Activated CD4-positive, alpha-beta T cell treated with anti-CD3 and anti-CD28 coated beads, Interleukin-2, amount 10 ng/mL, durations not matched to agents 7 days and 5 days (primary cell): ENCODE results near the gene POLR2M. TPM values are rescaled to one million over a fixed set of nuclear protein-coding genes. Genes with fewer than 3 reads are reported as not detected.
A peak's percentile ranks its signal among the peaks of the same experiment; 100 is the strongest.

Experiments
- CTCF ChIA-PET: fragments of 350-600 bp; sonication (Branson Sonifier 250); formaldehyde crosslinking; loops from one replicate; lab custom pipeline; 2021; ENCODE audit warnings: antibody characterized with exemption; lab: Charles Lee
- POLR2A ChIA-PET: fragments of 350-600 bp; sonication (Branson Sonifier 250); formaldehyde crosslinking; loops from one replicate; lab custom pipeline; 2021; ENCODE audit warnings: antibody characterized with exemption; lab: Charles Lee
- DNase-seq: peaks from one replicate; pipeline ENCODE4 v3.0.0-alpha.2; 2020
- H3K27ac Mint-ChIP-seq: one replicate; pipeline ENCODE4 v1.8.0; 2021; ENCODE audit warnings: mild to moderate bottlenecking, moderate library complexity, mixed read lengths
- H3K27me3 Mint-ChIP-seq: one replicate; pipeline ENCODE4 v1.8.0; 2021; ENCODE audit warnings: mixed read lengths
- H3K36me3 Mint-ChIP-seq: one replicate; pipeline ENCODE4 v1.8.0; 2021; ENCODE audit warnings: low read depth, mixed read lengths
- H3K4me1 Mint-ChIP-seq: one replicate; pipeline ENCODE4 v1.8.0; 2021; ENCODE audit warnings: mixed read lengths
- H3K4me3 Mint-ChIP-seq: one replicate; pipeline ENCODE4 v1.8.0; 2021; ENCODE audit warnings: mild to moderate bottlenecking, moderate library complexity, mixed read lengths
- H3K9me3 Mint-ChIP-seq: one replicate; pipeline ENCODE4 v1.8.0; 2021; ENCODE audit warnings: mixed read lengths
- total RNA-seq, 2 experiments: library from RNA; stranded (reverse); gene quantifications; one replicate each; pipeline ENCODE4 v1.2.3, GENCODE V29; 2021

Gene POLR2M
- total RNA-seq, 2 experiments from 2014 or later: 61.6 to 63.8 TPM

DNA sequence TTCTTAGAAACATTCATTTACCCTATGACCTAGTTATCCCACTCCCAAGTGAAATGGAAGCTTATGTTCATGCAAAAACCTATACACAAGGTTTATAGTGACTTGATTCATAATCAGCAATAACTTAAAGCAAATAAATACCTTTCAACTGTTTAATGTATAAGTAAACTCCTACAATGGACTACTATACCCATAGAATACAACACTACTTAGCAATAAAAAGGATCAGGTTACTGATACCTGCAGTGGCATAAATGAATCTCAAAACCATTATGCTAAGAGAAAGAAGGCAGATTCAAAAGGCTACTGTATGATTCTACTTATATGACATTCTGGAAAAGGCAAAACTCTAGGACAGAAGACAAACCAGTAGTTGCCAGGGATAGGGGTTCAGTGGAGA, 8.3 kb upstream of the POLR2M start:
- Mint-ChIP-seq H3K9me3 (no peaks in the 10 kb centered on the region), H3K4me1 (peaks cover 11% of the 10 kb centered on the region), H3K4me3 (no peak overlapping the region), H3K27me3 (peaks cover 24% of the 10 kb centered on the region), H3K27ac (no peak overlapping the region), H3K36me3 (no peaks in the 10 kb centered on the region)
- POLR2A ChIA-PET: no interaction called here
- no peak for DNase-seq
- CTCF ChIA-PET: no interaction called here

DNA sequence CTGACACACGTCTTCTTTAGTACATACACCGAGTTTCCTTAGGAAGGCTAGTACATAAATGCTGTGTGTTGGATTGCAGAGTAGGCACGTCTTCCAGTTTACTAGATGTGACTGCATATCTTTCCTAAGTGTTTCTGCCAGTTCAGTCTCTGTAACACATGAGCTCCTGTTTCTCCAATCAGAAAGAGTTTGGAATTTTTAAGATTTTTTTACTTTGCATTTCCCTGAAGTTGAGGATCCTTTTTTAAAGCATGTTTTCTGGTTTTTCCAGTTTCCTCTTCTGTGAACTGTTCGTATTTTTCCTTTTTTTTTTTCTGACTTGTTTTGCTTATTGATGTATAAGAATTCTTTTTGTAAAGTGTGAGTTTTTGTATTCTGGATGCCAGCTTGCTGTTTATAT, 7.5 kb upstream of the POLR2M start:
- no peak overlapping the region for H3K27ac Mint-ChIP-seq
- H3K4me1 Mint-ChIP-seq: peaks cover 19% of the 10 kb centered on the region
- H3K27me3 Mint-ChIP-seq: peaks cover 24% of the 10 kb centered on the region
- ChIA-PET POLR2A (no interaction called here), CTCF (interaction anchor here (0.6 kb wide), 1 partner anchor 52 kb away, joined by 6 read pairs; no protein-coding TSS in a partner anchor)
- H3K4me3 Mint-ChIP-seq: no peak overlapping the region
- H3K36me3 Mint-ChIP-seq: no peaks in the 10 kb centered on the region
- DNase-seq: no peak
- H3K9me3 Mint-ChIP-seq: no peaks in the 10 kb centered on the region

DNA sequence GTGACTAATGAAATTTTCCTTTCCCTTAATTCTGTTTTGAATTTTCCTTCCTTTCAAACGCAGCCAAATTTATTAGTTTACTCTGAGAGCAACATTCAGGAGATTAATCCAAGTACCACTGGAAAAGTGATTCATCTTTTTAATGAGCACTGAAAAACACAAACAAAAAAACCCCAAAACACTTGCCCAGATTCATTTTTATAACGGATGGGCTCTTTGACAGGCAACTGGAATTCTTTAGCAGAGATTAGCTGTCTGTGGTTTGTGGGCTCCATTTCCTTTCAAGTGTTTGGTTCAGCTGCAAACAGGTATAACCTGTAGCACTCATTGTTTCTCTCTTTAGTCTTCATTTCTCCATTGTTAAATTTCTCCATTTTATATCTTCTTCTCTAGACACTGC, 3.1 kb upstream of the POLR2M start:
- Mint-ChIP-seq H3K4me3 (no peak overlapping the region), H3K27me3 (peaks cover 15% of the 10 kb centered on the region), H3K9me3 (no peaks in the 10 kb centered on the region), H3K36me3 (peaks cover 14% of the 10 kb centered on the region), H3K27ac (peak overlapping the region; percentile 50), H3K4me1 (peaks cover 51% of the 10 kb centered on the region)
- POLR2A ChIA-PET: no interaction called here
- peak; percentile 56 for DNase-seq
- CTCF ChIA-PET: no interaction called here

DNA sequence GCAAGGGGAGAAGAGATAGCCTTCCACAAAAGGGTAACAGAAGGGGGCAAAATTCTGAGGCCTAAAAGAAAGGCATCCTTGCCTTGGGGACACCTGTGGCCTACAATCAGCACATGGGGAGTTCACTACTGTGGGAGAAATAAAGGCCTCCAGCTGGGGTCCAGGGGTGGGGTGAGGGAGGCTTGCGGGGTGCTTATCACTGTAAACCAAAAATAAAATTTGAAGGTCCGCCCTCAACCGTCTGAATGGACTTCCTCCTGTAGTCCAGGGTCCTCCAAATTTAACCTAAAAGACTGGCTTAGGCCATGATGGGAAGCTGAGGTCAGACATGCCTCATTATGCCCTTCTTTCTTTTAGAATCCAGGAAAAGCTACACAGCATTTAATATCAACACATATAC, 2.1 kb upstream of the POLR2M start:
- Mint-ChIP-seq H3K36me3 (peaks cover 23% of the 10 kb centered on the region), H3K27me3 (peaks cover 8% of the 10 kb centered on the region), H3K4me1 (peaks cover 61% of the 10 kb centered on the region), H3K9me3 (no peaks in the 10 kb centered on the region), H3K27ac (peak overlapping the region; percentile 58), H3K4me3 (no peak overlapping the region)
- CTCF ChIA-PET: no interaction called here
- POLR2A ChIA-PET: no interaction called here
- no peak for DNase-seq

DNA sequence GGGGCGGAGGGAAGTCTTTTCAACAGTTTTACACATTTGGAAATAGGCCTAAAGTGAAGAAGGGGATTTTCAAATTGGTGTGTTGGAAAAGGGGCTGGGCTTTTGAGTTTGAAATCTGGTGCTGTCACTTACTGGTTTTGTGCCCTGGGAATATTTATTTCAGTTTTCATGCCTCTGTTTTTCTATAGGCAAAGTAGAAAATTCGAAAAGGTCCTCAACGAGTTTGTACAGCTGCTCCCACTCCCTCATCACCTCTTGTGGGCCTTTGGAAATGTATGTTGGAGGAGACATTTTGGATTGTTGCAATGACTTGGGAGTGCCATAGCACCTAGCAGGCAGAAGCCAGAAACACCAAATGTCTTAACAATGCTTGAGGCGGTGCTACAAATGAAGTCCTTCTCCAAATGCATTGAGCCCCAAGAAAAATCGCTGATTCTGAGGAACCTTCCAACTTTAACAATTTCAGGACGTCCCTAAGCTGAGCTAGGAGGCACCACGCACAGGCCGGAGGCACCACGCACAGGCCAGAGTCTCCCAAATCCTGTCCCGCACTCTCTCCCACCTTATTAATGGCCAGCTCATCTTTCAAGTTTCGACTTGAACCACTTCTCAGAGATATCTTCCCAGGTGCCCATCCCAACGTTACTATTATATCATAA, 639 bp upstream of the POLR2M start:
- Mint-ChIP-seq H3K9me3 (no peaks in the 10 kb centered on the region), H3K36me3 (peaks cover 36% of the 10 kb centered on the region), H3K27ac (peak overlapping the region; percentile 94), H3K4me1 (peaks cover 74% of the 10 kb centered on the region), H3K4me3 (peak overlapping the region; percentile 93), H3K27me3 (peaks cover 3% of the 10 kb centered on the region)
- CTCF ChIA-PET: interaction anchor here (0.9 to 2.0 kb wide), 3 partner anchors 13 to 27 kb away, joined by 3 to 6 read pairs (median 5); no protein-coding TSS in a partner anchor
- DNase-seq: no peak
- POLR2A ChIA-PET: interaction anchor here (0.6 kb wide), 1 partner anchor 28 kb away, joined by 3 read pairs; no protein-coding TSS in a partner anchor

DNA sequence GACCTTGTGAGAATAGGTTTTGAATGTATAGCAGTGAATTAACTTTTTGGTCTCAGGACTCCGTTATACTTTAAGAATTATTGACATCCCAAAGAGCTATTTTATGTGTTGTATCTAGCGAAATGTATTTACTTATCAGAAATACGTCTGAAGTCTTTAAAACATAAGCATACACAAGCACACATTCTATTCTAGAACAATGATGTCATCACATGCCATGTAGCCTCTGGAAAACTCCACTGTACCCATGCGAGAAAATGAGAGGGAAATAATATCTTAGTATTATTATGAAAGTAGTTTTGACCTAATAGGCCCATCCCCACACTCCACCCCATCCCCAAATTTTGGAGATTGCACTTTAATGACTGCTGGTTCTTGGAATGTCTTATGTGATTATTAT, 1.5 kb downstream of the POLR2M start:
- ChIA-PET CTCF (interaction anchor here (2.0 kb wide), 1 partner anchor 25 kb away, joined by 6 read pairs; no protein-coding TSS in a partner anchor), POLR2A (no interaction called here)
- Mint-ChIP-seq H3K27ac (peak overlapping the region; percentile 94), H3K4me3 (peak overlapping the region; percentile 93), H3K4me1 (peaks cover 74% of the 10 kb centered on the region), H3K9me3 (no peaks in the 10 kb centered on the region), H3K36me3 (peaks cover 51% of the 10 kb centered on the region), H3K27me3 (no peaks in the 10 kb centered on the region)
- DNase-seq: no peak

DNA sequence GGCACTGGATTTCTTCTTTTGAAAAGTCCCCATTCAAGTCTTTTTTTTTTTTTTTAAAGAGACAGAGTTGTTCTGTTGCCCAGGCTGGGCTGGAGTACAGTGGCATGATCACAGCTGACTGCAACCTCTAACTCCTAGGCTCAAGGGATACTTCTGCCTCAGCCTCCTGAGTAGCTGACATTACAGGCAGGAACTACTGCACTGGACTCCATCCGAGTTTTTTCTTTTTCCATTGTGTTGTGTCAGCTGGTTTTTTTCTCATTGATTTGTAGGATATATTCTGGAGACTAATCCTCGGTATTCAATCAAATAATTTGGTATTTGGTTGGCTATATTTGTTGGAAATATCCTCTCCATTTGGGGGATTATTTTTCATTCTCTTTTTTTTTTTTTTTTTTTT, 11.8 kb downstream of the POLR2M start:
- Mint-ChIP-seq H3K4me3 (no peak overlapping the region), H3K4me1 (peaks cover 6% of the 10 kb centered on the region), H3K27ac (no peak overlapping the region), H3K36me3 (peaks cover 61% of the 10 kb centered on the region), H3K27me3 (no peaks in the 10 kb centered on the region), H3K9me3 (no peaks in the 10 kb centered on the region)
- POLR2A ChIA-PET: no interaction called here
- no peak for DNase-seq
- CTCF ChIA-PET: interaction anchor here (0.7 to 1.7 kb wide), 3 partner anchors 12 to 24 kb away, joined by 5 to 6 read pairs (median 5); partner anchors contain the start of gene POLR2M

DNA sequence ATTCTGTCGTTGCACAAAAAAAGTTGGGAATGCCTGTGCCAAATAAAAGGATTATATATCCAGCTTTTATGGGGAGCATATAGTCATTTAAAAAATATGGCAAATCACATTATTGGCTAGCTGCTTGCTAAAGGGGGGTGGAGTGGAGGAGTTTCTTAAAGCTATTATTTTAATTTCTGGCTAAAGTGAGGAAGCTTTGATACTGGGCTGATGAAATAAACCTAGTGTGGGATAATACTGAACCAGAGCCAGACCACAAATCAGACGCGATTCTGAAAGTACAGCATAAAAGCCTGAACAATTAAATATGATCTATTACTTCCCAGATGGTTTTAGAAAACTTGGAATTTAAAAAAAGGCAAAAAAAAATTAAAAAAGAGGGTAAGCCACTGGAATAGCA, 14.4 kb downstream of the POLR2M start:
- Mint-ChIP-seq H3K36me3 (peaks cover 43% of the 10 kb centered on the region), H3K4me3 (no peak overlapping the region), H3K9me3 (no peaks in the 10 kb centered on the region), H3K27ac (no peak overlapping the region), H3K4me1 (no peaks in the 10 kb centered on the region), H3K27me3 (no peaks in the 10 kb centered on the region)
- CTCF ChIA-PET: interaction anchor here (1.1 kb wide), 1 partner anchor 12 kb away, joined by 3 read pairs; no protein-coding TSS in a partner anchor
- POLR2A ChIA-PET: no interaction called here
- no peak for DNase-seq

DNA sequence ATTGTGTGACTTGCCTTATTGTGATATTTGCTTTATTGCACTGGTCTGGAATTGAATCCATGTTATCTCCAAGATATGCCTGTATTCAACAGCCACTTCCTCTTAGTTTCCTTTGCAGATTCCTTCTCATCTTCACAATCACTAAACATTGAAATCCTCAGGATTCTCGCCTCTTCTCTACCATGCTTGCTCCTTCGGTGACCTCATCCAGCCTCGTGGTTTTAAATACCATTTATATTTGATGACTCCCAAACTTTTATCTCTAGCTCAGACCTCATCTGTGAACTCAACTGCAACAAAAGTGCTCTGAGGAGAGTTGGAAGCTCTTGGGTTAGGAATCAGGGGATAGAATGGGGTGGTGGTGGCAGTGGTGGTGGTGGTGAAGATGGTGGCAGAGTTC, 19.9 kb downstream of the POLR2M start:
- no peak overlapping the region for H3K27ac Mint-ChIP-seq
- H3K9me3 Mint-ChIP-seq: no peaks in the 10 kb centered on the region
- no peak overlapping the region for H3K4me3 Mint-ChIP-seq
- POLR2A ChIA-PET: no interaction called here
- no peaks in the 10 kb centered on the region for H3K4me1 Mint-ChIP-seq
- CTCF ChIA-PET: no interaction called here
- peaks cover 5% of the 10 kb centered on the region for H3K36me3 Mint-ChIP-seq
- H3K27me3 Mint-ChIP-seq: no peaks in the 10 kb centered on the region
- DNase-seq: no peak

DNA sequence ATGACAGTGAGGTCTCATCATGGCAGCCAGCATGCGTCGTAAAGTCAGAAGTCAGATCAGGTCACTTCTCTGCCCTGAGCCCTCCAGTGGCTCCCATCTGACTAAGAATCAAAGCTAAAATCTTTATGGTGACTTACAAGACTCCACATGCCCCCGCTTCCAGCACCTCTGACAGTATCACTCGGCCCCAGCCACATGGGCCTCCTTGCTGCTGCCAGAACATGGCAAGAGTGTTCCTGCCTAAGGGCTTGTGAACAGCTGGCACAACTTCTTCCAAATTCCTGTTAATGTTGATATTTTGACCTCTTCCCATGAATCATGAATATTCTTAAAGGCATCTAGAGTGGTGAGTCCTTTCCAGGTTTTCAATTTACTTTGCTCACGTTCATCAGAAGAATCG, 20.5 kb downstream of the POLR2M start:
- DNase-seq: no peak
- Mint-ChIP-seq H3K27me3 (no peaks in the 10 kb centered on the region), H3K27ac (no peak overlapping the region), H3K36me3 (peaks cover 5% of the 10 kb centered on the region), H3K4me3 (no peak overlapping the region), H3K4me1 (no peaks in the 10 kb centered on the region), H3K9me3 (no peaks in the 10 kb centered on the region)
- ChIA-PET CTCF (no interaction called here), POLR2A (no interaction called here)

DNA sequence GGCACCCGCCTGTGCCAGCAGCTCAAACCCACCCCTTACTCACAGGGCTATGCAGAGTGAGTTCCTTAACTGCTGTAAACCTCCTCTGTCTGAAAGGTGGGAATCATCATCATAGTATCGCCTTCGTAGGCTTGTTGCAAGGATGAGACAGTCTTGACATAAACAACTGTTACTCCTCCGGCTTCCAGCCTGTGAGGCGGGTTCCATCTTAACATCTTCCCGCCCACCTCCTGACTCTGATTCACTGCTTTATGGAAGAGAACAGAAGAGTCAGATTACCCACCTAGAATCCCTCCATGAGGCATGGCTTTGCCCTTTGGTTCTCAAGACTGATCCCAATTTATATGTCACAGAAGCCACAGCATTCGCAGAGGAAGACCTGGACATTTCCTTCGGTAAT, 21.9 kb downstream of the POLR2M start:
- DNase-seq: no peak
- ChIA-PET CTCF (no interaction called here), POLR2A (no interaction called here)
- Mint-ChIP-seq H3K27me3 (no peaks in the 10 kb centered on the region), H3K27ac (no peak overlapping the region), H3K4me3 (no peak overlapping the region), H3K36me3 (no peaks in the 10 kb centered on the region), H3K9me3 (no peaks in the 10 kb centered on the region), H3K4me1 (peaks cover 3% of the 10 kb centered on the region)

DNA sequence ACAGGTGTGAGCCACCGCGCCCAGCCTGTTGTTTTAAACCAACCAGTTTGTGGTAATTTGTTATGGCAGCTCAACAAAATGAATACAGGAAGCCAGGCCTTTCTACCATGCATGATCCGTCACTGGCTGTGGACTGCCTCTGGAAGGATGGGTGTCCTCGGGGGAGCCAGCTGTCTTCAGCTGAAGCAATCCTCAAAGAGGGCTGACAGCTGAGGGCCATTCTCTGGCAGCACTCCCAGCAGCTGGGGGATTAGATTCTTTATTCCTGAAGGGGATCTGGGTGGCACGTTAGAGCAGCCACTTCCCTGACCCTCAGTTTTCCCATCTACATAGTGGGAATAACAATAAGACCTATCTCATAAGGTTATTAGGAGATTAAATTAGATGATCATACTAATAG, 24.4 kb downstream of the POLR2M start:
- Mint-ChIP-seq H3K4me1 (peaks cover 3% of the 10 kb centered on the region), H3K36me3 (no peaks in the 10 kb centered on the region), H3K27me3 (no peaks in the 10 kb centered on the region), H3K4me3 (no peak overlapping the region), H3K9me3 (no peaks in the 10 kb centered on the region), H3K27ac (no peak overlapping the region)
- no peak for DNase-seq
- ChIA-PET POLR2A (no interaction called here), CTCF (interaction anchor here (1.2 to 2.6 kb wide), 4 partner anchors 10 to 20 kb away, joined by 4 to 7 read pairs (median 5); no protein-coding TSS in a partner anchor)

DNA sequence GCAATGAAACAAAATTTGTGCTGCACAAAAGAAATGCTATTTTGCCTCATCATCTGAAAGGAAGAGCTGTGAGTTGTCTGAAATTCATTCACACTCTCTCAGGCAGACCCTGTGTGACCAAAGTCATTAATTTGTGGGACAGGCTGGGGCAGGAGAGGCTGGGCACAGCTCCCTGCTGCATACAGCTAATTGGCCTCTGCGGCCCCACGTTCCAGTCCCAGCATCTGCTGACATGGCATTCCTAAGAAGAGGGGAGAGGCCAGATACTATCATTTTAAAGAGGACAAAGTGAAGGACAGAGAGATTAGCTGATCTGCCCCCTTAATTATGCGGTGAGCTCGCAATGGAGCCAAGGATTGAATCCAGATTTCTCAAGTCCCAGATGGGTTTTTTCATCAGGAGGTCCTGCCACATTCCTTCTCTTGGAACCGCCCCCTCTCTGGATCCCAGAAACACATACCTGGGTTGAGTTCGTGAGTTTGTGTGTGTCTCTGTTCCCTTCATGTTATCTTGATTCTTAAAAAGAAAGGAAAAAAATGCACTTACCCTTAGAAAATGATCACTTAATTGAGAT, 25.1 kb downstream of the POLR2M start:
- H3K9me3 Mint-ChIP-seq: no peaks in the 10 kb centered on the region
- H3K36me3 Mint-ChIP-seq: no peaks in the 10 kb centered on the region
- H3K27me3 Mint-ChIP-seq: no peaks in the 10 kb centered on the region
- H3K27ac Mint-ChIP-seq: no peak overlapping the region
- peaks cover 3% of the 10 kb centered on the region for H3K4me1 Mint-ChIP-seq
- ChIA-PET POLR2A (no interaction called here), CTCF (interaction anchor here (0.6 to 2.6 kb wide), 8 partner anchors 8 to 1377 kb away, joined by 3 to 7 read pairs (median 5); no protein-coding TSS in a partner anchor)
- DNase-seq: no peak
- no peak overlapping the region for H3K4me3 Mint-ChIP-seq
